IMR-90 (cell line): Measurements from ENCODE around the gene PMEPA1. TPM values are rescaled to one million over a fixed set of nuclear protein-coding genes. Genes with fewer than 3 reads are reported as not detected.

ENCODE experiments used
- ATAC-seq: fragments of 200-7000 bp; cut with Tn5 transposase; 2 replicates; pipeline ENCODE4 v1.9.1; 2020; ENCODE audit warnings: low read depth, mild to moderate bottlenecking, moderate library complexity
- BruUV-seq: library from RNA; stranded (reverse); fragments of 400-500 nt; replicated peaks from 2 replicates; lab custom pipeline; 2021; lab: Mats Ljungman, UMichigan
- CTCF ChIA-PET: fragments of 300-600 bp; formaldehyde crosslinking; extraction: SDS; loops from one replicate; lab custom pipeline; 2021; ENCODE audit warnings: antibody characterized with exemption; lab: Yijun Ruan, JAX
- POLR2A ChIA-PET: fragments of 300-600 bp; sonication (Branson Sonifier 250); formaldehyde crosslinking; loops from one replicate; lab custom pipeline; 2022; ENCODE audit warnings: antibody characterized with exemption; ENCODE audit not compliant: unreplicated experiment; lab: Charles Lee
- DNase-seq: peaks from one replicate; pipeline ENCODE4 v3.0.0; 2013
- H2AFZ ChIP-seq: replicated peaks from 2 replicates; pipeline ENCODE3; 2013; ENCODE audit warnings: low read length, mild to moderate bottlenecking; ENCODE audit not compliant: poor library complexity
- H2AK5ac ChIP-seq: 2 replicates; pipeline ENCODE4 v1.6.1; 2013; ENCODE audit warnings: low read depth, low read length, inconsistent platforms
- H2AK9ac ChIP-seq: replicated peaks from 2 replicates; pipeline ENCODE3; 2013; ENCODE audit warnings: mild to moderate bottlenecking, low read depth, low read length, moderate library complexity; ENCODE audit not compliant: poor library complexity
- H2BK120ac ChIP-seq: 2 replicates; pipeline ENCODE4 v1.6.1; 2013; ENCODE audit warnings: low read depth, low read length, inconsistent platforms
- H2BK15ac ChIP-seq: 3 replicates; pipeline ENCODE4 v1.6.1; 2013; ENCODE audit warnings: low read depth, low read length, inconsistent platforms
- H2BK20ac ChIP-seq: 2 replicates; pipeline ENCODE4 v1.6.1; 2013; ENCODE audit warnings: low read depth, mild to moderate bottlenecking, inconsistent platforms, low read length, moderate library complexity
- H2BK5ac ChIP-seq: 2 replicates; pipeline ENCODE4 v1.6.1; 2013; ENCODE audit warnings: mild to moderate bottlenecking, low read depth, low read length, inconsistent platforms; ENCODE audit not compliant: poor library complexity, severe bottlenecking
- H3K14ac ChIP-seq: replicated peaks from 2 replicates; pipeline ENCODE4 v1.6.1; 2013; ENCODE audit warnings: low read depth, low read length, inconsistent platforms
- H3K18ac ChIP-seq: 2 replicates; pipeline ENCODE4 v1.6.1; 2013; ENCODE audit warnings: low read depth, low read length, control low read depth
- H3K23ac ChIP-seq: 2 replicates; pipeline ENCODE4 v1.6.1; 2013; ENCODE audit warnings: low read depth, low read length, inconsistent platforms
- H3K27ac ChIP-seq: 2 replicates; pipeline ENCODE4 v1.5.1; 2013; ENCODE audit warnings: mild to moderate bottlenecking, control low read depth, low read length; ENCODE audit not compliant: insufficient read depth
- H3K27me3 ChIP-seq: 2 replicates; pipeline ENCODE4 v1.6.1; 2013; ENCODE audit warnings: low read length; ENCODE audit not compliant: control insufficient read depth, insufficient read depth
- H3K36me3 ChIP-seq: 2 replicates; pipeline ENCODE4 v1.6.1; 2013; ENCODE audit warnings: low read length, mixed read lengths; ENCODE audit not compliant: control insufficient read depth, insufficient read depth
- H3K4ac ChIP-seq: 2 replicates; pipeline ENCODE4 v1.6.1; 2013; ENCODE audit warnings: low read depth, low read length, inconsistent platforms
- H3K4me1 ChIP-seq: 2 replicates; pipeline ENCODE4 v1.6.1; 2013; ENCODE audit warnings: low read length, mixed read lengths; ENCODE audit not compliant: control insufficient read depth, insufficient read depth
- H3K4me2 ChIP-seq: 2 replicates; pipeline ENCODE4 v1.6.1; 2013; ENCODE audit warnings: low read depth, mild to moderate bottlenecking, control low read depth, low read length, moderate library complexity
- H3K4me3 ChIP-seq: 2 replicates; pipeline ENCODE4 v1.5.1; 2013; ENCODE audit warnings: low read depth, mild to moderate bottlenecking, control low read depth, low read length, moderate library complexity; ENCODE audit not compliant: insufficient read depth
- H3K56ac ChIP-seq: 2 replicates; pipeline ENCODE4 v1.6.1; 2013; ENCODE audit warnings: low read length, inconsistent platforms; ENCODE audit not compliant: insufficient read depth; ENCODE audit errors: extremely low read depth
- H3K79me1 ChIP-seq, 2 experiments: 2 replicates each; pipeline ENCODE4 v1.6.1; 2013; ENCODE audit warnings: low read length in 2 of 2, inconsistent platforms in 1 of 2, low read depth in 1 of 2
- H3K9ac ChIP-seq: 2 replicates; pipeline ENCODE4 v1.6.1; 2013; ENCODE audit warnings: low read depth, low read length, control low read depth
- H3K9me1 ChIP-seq: 2 replicates; pipeline ENCODE4 v1.6.1; 2013; ENCODE audit warnings: low read length, inconsistent platforms; ENCODE audit not compliant: insufficient read depth
- H3K9me3 ChIP-seq: 2 replicates; pipeline ENCODE4 v1.6.1; 2013; ENCODE audit warnings: low read length; ENCODE audit not compliant: control insufficient read depth, insufficient read depth
- H4K20me1 ChIP-seq: 2 replicates; pipeline ENCODE4 v1.6.1; 2013; ENCODE audit warnings: low read length, inconsistent platforms; ENCODE audit not compliant: insufficient read depth
- H4K5ac ChIP-seq: 2 replicates; pipeline ENCODE4 v1.6.1; 2013; ENCODE audit warnings: mild to moderate bottlenecking, low read depth, low read length, control low read depth
- H4K8ac ChIP-seq, 2 experiments: 2 replicates each; pipeline ENCODE4 v1.6.1; 2013; ENCODE audit warnings: low read depth in 2 of 2, low read length in 2 of 2, control low read depth in 1 of 2, inconsistent platforms in 1 of 2
- H4K91ac ChIP-seq: 2 replicates; pipeline ENCODE4 v1.6.1; 2013; ENCODE audit warnings: low read depth, low read length, inconsistent platforms; ENCODE audit not compliant: insufficient read depth
- CHD1 ChIP-seq: IDR thresholded peaks from 2 replicates; pipeline ENCODE4 v1.6.1; 2012; ENCODE audit warnings: low read depth, low read length, improper control_type of control experiment
- MAFK ChIP-seq: IDR thresholded peaks from 2 replicates; pipeline ENCODE4 v1.6.1; 2012; ENCODE audit warnings: low read depth, low read length, improper control_type of control experiment
- SMC3 ChIP-seq: fragments of 150-350 bp; IDR thresholded peaks from 2 replicates; pipeline ENCODE4 v1.6.1; 2016; ENCODE audit warnings: low read depth, mild to moderate bottlenecking, antibody characterized with exemption, low read length, moderate library complexity
- WGBS, 2 experiments: methylation state at CpG; one replicate each; pipeline versions ENCODE4 v1.1.5 to v1.1.7; 2013; ENCODE audit warnings: missing lambda C conversion rate in 2 of 2; ENCODE audit not compliant: insufficient read length in 1 of 2; ENCODE audit errors: extremely low coverage in 2 of 2; 5-methylcytosine and 5-hydroxymethylcytosine counted together
- dilution Hi-C: fragments of 300-500 bp; cut with HindIII; formaldehyde crosslinking; loops from one replicate; pipeline ENCODE4 v1.14.3; 2018; ENCODE audit warnings: low sequenced_read_pairs; ENCODE audit not compliant: unreplicated experiment
- in situ Hi-C: fragments of 300-500 bp; cut with MboI; formaldehyde crosslinking; loops from 3 replicates; pipeline ENCODE4 v1.14.3; 2019; ENCODE audit warnings: low sequenced_read_pairs, inconsistent platforms, mixed read lengths
- intact Hi-C: fragments of 100-400 bp; cut with micrococcal nuclease; formaldehyde crosslinking; loops from 2 replicates; pipeline ENCODE4 v1.10.0; 2022
- polyA plus RNA-seq, 3 experiments: library from polyadenylated mRNA; depleted of rRNA; stranded (reverse); fragments of >200 nt; gene quantifications; 2 replicates each; pipeline ENCODE4 v1.2.3, GENCODE V29; 2012; ENCODE audit warnings: low replicate concordance in 1 of 3
- total RNA-seq: library from RNA; depleted of rRNA; stranded (reverse); fragments of >200 nt; gene quantifications from 2 replicates; pipeline ENCODE4 v1.2.3, GENCODE V29; 2012

PMEPA1 gene
- total and polyA plus RNA-seq, 2 of the 4 experiments (the other 2 are of a cell fraction) = 2.0 to 6.9 TPM

DNA sequence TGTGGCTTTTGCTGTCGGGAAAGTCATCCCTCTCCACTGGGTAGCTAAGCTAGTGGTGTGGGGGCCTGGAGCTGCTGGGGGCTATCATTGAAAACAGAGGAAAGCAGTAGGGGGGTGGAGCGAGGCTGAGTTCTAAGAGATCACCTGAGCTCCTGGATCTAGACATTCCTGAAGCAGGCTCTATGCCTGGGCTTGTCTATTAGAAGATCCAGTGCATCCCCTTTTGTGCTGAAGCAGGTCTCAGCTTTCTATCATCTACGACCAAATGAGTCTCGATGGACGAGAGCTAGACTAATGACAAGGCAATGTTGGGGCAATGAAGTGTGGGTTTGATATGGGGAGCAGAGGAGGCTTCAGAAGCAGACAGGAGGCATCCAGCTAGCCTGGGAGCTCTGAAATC, 108.1 kb downstream of the PMEPA1 start:
- H4K8ac ChIP-seq = no peak overlapping the region
- intact Hi-C loops (no loop called here), dilution Hi-C loops (no loop called here), in situ Hi-C loops (loop anchor here (10.0 kb wide), 1 partner anchor 583 kb away; no protein-coding TSS in a partner anchor)
- no peaks in the 10 kb centered on the region for H3K79me1 ChIP-seq
- no peak overlapping the region for H2BK20ac ChIP-seq
- H2AFZ ChIP-seq = no peak overlapping the region
- H2BK120ac ChIP-seq = no peak overlapping the region
- H3K9me1 ChIP-seq = no peaks in the 10 kb centered on the region
- ATAC-seq = no peak
- H2BK15ac ChIP-seq = no peak overlapping the region
- no peak overlapping the region for H3K14ac ChIP-seq
- no peak overlapping the region for H3K56ac ChIP-seq
- peaks cover 12% of the 10 kb centered on the region for H3K27me3 ChIP-seq
- no peak overlapping the region for H2BK5ac ChIP-seq
- no peaks in the 10 kb centered on the region for H3K36me3 ChIP-seq
- H3K4ac ChIP-seq = no peak overlapping the region
- no peak for TF ChIP-seq SMC3
- no peak for TF ChIP-seq MAFK
- TF ChIP-seq CHD1 = no peak
- WGBS, 2 experiments = 82% methylated on average over 2 of the region's 5 CpGs; no CpG with 5 or more reads in 1 of the 2 experiments
- no peak overlapping the region for H3K23ac ChIP-seq
- no peaks in the 10 kb centered on the region for H3K9me3 ChIP-seq
- no peak for DNase-seq
- no peak overlapping the region for H2AK9ac ChIP-seq
- no peak overlapping the region for H4K5ac ChIP-seq
- H4K20me1 ChIP-seq = no peaks in the 10 kb centered on the region; the same call in 1 of the 2 replicates
- H4K91ac ChIP-seq = no peak overlapping the region
- H3K4me3 ChIP-seq = no peak overlapping the region
- no peak overlapping the region for H3K27ac ChIP-seq
- ChIA-PET POLR2A (no interaction called here), CTCF (no interaction called here)
- no peaks in the 10 kb centered on the region for H3K4me1 ChIP-seq
- no peak overlapping the region for H2AK5ac ChIP-seq
- BruUV-seq = no TSS peak
- no peak overlapping the region for H3K18ac ChIP-seq
- no peak overlapping the region for H3K4me2 ChIP-seq
- no peak overlapping the region for H3K9ac ChIP-seq
